OCI-M1 (cell line): ENCODE results near the gene ESRRB.
A peak's percentile ranks its signal among the peaks of the same experiment; 100 is the strongest.

ENCODE experiments used
- DNase-seq: peaks from one replicate; lab custom pipeline; 2025; lab: John Stamatoyannopoulos, UW

Gene ESRRB

DNA sequence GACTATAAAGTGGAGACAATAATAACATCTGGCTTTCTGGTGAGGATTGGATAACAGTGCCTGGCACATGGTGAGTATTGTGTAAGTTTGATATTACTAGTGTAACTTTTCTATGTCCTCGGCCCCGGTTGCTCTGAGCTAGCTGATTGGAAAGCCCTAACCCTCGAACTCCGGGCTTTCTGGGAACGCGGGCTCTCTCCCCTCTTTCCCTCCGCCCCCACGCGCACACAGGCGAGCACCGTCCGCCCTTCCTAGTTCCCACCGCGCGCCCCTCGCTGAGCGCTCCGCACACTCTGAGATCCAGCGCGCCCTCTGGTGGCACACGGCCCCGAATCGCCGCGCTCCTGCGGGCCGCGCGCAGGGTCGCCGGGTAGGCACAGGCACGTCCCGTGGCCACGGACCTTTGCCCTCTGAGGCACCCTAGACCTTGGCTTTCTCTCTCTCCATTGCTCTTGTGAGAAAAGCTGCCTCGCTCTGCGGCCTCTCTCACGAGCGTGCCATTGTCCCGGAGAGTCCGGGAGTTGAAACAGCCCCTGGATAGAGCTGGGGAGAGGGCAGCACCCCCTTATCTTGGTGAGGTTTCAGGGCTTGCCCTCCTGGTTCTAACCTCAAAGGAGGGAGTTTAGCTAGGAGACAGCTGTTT lies 23.2 kb upstream of the ESRRB start:
- DNase-seq = peak; percentile 43

- DNase-seq = no peak
These were observed 21.6 kb upstream of the ESRRB start for GRCh38 chr14:76354310-76354709.

DNA sequence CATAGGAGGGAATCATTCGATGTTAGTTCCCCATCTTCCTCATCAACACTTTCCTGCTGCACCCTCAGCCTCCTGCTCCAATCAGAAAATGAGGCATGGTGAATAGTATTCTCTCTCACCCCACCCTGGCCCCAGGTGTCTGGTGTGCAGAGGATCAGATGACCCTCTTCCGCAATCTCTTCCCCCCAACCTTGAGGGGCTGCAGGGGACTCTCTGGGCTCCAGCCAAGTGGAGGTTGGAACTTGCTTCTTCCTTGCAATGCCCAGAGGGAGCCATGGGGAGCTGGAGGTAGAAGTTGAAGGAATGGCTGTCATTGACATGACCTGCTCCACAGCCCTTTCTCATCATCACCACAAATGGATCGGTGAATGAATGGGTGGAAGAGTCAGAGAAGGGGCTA lies 20.2 kb upstream of the ESRRB start:
- no peak for DNase-seq

DNA sequence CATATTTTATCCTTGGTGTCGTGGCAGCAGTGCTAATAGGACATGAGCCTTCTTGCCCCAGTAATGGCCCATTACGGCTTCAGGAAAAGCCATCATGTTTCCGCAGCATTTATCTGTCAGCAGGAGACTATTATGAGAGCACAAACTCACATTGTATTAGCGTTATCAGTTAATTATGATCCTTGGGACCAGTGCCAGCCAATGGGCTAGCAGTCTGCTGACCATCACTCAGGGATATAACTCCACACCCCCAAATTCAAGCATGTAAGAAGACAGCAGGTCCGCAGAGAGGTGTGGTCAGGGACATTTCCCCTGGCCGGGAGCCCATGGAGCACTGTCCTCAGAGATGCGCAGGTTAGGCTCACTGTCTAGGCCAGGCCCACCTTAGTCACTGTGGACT lies 4.9 kb upstream of the ESRRB start:
- DNase-seq = no peak

- no peak for DNase-seq
These were observed 2.5 kb upstream of the ESRRB start for GRCh38 chr14:76373456-76373855.

DNA sequence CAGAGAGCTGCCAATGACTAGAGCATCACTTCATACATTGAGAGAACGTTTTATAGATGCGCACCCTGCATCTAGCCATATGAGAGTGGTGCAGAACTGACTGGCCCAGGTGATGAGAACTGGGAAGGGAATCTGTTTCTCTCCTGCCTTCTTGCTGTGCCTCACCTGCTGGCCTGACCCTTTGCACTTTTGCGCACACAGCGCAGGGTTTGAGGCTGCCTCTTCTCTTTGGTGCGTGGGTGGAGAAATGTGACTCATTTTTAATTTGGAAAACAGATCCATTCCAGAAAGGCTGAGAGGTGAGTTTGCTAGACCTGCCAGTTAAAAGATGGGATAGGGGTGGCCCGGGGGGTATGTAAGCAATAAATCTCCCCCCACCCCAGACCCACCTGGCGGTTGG lies 453 bp upstream of the ESRRB start:
- no peak for DNase-seq

GRCh38 chr14:76376409-76376877 lies 506 bp downstream of the ESRRB start:
- DNase-seq = no peak

DNA sequence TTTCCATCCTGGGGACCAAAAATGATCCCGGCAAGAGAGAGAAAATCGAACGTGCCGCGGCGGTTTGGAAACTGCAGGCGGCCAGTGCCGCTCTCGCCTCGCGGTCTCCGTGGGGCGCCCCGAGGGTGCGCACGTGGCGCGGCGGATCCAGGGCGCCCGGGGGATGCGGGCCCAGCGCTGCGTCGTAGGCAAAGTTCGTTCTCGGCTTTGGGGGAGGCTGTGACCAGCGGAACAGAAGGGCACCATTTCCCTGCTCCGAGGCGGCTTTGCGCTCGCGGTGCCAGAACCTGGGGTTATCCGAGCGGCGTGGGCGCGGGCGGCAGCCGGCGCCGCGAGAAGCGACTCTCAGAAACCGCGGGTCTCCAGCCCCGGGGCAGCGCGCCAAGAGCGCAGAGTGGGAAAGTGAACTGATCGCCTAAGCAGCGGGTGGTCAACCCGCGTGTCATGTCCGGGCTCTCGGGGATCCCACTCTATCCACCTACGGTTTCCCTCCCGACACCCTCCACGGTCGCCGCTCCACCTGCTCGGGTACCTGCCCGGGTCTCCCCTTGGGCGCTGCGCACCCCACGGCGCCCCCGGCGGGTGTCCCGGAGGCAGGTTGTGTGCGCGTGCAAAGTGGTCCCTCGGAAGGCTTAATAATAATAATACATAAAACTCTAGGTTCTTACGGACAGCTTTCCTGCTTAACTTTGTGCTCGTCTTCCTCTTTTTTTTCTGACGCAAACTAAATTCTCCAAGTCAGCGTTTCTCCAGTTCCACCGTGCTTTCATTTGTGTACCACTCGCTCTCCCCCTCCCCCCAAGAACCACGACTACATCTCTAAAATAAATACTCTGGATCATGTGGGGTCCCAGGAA lies 1.2 kb downstream of the ESRRB start:
- no peak for DNase-seq

DNA sequence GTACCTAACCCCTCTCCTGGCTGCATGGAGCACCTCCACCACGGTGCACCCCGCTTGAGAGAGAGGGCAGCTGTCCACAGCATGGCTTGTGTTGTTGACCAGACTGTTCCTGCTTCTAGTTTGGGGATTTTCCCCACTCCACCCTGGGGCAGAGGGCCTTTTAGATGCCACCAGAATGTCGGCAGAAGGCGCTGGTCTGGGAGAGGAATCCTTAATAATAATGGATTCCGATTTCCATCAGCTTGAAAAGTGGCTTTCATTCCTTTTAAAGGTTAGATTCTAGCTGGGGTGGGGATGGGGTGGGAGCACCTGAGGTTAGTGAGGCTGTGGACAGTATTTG lies 1.8 kb downstream of the ESRRB start:
- no peak for DNase-seq

DNA sequence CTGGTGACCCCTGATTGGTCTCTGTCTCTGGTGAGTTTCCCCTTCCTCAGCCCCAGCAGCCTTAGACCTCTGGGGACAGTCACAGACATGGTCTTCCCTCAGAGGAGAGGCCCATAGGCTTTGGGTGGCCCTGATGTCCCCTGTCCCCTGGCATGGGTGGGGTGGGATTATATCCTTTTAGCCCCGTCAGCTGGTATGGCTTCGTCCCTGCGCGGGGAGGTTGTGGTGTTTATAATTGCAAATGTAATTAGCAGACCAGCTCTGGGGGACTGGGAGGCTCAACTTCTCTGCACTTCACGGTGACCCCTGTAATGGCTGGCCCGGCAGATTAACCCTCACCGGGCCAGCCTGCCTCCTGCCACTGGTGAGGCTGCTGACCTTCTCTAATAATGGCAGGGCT lies 5.1 kb downstream of the ESRRB start:
- DNase-seq = no peak

DNA sequence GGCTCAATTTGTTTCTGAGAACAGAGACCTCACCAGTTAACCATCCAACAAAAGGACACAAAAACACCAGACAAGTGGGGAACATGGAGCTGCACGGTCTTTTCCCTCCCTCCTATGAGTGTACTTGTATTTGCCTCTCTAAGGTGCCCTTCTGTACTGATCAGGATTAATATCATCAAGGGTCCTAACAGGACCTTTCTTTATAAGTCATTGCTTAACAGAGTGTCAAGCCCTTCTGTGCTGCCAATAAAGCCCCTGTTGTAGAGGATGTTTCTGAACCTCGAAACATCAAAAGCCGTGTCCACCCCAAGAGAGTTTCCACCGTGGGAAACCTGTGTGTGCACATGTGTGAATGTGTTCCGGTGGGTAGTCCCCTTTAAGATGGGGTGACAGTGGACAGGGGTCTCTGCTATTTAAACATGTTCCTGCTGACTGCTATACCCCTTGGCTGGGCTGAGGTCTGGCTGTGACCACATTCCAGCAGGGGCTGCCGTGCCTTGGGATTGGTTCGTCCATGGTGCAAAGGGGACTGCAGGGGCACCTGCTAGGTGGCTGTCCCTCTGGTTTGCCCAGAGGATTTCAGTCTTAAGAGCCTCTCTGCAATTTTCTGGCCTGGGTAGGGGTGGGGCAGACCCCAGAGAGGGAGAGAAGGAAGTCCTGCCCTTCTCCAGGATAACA lies 6.0 kb downstream of the ESRRB start:
- no peak for DNase-seq

GRCh38 chr14:76382495-76382832 lies 6.5 kb downstream of the ESRRB start:
- no peak for DNase-seq

GRCh38 chr14:76385435-76385834 lies 9.5 kb downstream of the ESRRB start:
- no peak for DNase-seq

- DNase-seq = peak; percentile 71
These were observed 11.2 kb downstream of the ESRRB start for GRCh38 chr14:76386944-76387782.

GRCh38 chr14:76389841-76390240 lies 13.9 kb downstream of the ESRRB start:
- DNase-seq = no peak

DNA sequence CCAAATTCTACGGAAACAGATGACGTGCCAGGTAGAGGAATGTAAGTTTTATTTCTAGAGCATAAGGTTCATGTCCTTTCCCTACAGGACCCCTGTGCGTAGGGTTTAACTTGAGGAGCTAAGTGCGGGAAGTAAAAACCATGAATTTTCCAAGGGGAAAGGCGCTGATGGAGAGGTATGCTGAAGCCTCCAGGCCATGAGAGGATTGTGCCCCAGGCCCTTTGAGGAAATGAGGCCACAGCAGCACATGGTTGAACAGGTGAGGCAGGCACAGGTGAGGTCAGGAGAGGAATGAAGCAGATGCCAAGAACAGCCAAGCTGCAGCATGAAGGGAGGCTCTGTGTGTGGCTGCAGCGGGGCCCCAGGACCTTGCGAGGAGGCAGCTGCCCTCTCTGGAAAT lies 14.7 kb downstream of the ESRRB start:
- no peak for DNase-seq

DNA sequence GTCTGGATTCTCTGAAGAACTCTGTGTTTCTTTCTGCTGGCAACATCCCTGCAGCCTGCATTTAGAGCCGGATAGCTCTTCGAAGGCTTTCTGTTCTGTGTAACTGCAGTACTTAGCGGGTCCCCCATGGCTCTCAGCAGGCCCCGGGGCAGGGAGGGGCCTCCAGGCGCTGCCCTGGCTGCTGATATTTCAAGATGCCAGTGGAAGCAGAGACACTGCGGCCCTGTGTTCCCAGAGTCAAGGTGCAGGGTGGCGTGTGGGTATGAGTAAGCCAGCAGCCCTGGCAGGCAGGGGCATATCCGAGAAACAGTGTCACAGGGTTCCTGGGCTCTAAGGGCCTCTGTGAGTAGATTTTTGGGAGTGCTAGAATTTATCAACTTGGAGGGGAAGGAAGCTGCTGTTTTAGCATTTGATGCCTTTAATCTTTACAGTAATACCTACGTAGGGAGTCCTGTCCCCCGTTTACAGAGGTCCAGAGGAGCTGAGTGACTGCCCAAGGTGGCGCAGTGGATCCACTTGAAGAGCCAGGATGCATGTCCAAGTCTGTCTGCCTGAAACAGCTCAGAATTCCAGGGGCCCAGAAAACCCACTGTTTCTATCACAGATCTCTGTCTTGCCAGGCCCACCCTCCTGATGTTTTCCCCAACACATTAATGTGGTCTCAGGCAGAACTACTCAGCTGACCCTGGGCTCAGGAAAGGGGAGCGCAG lies 16.2 kb downstream of the ESRRB start:
- DNase-seq = no peak

DNA sequence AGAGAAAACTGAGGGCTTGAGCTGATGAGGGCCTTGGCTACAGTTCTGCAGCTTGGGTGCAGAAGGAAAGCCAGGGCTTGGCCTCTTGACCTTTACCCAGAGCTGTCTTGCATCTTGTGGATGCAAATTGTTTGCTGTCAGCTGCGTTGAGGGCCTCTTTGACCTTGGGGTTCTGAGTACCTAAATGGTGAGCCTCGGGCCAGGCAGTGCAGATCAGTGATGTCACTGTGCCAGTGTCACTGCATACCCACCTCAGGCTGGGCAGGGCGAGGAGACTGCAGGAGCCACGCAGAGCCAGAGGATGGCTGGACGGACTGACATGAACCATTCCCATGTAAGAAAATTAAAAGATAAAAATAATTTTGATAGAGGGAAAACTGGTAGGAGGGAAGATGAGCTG lies 18.6 kb downstream of the ESRRB start:
- no peak for DNase-seq

DNA sequence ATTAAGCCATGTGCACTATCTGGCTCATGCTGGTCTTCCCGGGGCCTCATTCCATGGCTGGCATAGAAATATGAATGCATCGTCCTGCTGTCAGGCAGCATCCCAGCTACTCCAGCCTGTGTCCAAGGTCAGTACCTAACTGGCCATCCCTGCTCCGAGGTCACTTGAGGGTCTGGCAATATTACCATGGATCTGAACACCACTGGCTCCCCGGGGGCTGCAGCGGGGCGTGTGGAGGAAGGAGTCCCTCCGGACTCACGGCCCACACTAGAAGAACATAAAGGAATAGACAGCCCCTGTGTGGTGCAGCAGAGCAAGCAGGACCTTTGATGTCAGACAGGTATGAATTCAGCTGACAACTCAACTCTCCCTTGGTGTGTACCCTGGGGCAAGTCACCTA lies 19.2 kb downstream of the ESRRB start:
- DNase-seq = no peak

DNA sequence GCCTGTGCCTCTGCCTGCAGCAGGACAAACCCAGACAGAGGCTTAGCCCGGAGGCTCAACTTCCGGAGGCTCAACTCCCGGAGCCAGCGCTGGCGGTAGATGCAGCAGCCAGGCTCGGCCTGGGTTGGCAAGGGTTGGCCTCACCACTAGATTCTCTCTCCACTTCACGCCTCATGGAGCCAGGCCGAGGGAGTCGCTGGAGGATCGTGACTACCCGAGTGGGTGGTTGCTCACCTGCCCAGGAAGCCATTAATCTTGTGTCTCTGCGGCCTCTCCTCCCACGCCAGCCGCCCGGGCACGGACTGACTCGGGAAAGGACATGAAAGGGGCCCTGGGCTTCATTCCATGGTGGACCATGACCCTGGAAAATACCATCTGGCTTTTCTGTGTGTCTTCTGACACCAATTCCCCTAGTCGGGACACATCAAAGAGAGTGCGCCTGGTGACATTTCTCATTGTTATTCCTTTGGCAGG lies 20.8 kb downstream of the ESRRB start:
- DNase-seq = no peak

GRCh38 chr14:76405627-76406026 lies 29.7 kb downstream of the ESRRB start:
- DNase-seq = no peak
